HEK293 (cell line): Measurements from ENCODE around the gene GDAP2.

Source experiments
- OSR2 ChIP-seq: fragments of 450-650 bp; formaldehyde crosslinking; IDR thresholded peaks from 2 replicates; pipeline ENCODE4 v1.5.1; 2016; ENCODE audit warnings: missing biosample characterization, missing genetic modification characterization
- YY1 ChIP-seq: fragments of 450-650 bp; formaldehyde crosslinking; IDR thresholded peaks from 2 replicates; pipeline ENCODE4 v1.5.1; 2018; ENCODE audit warnings: missing biosample characterization, missing genetic modification characterization
- ZBTB11 ChIP-seq: fragments of 450-650 bp; formaldehyde crosslinking; conservative IDR thresholded peaks from 2 replicates; pipeline ENCODE4 v1.5.1; 2016; ENCODE audit warnings: low read depth, missing biosample characterization, missing genetic modification characterization
- ZNF138 ChIP-seq: fragments of 450-650 bp; formaldehyde crosslinking; IDR thresholded peaks from 2 replicates; pipeline ENCODE4 v1.5.1; 2016; ENCODE audit warnings: missing biosample characterization, missing genetic modification characterization, borderline replicate concordance
- ZNF174 ChIP-seq: fragments of 450-650 bp; formaldehyde crosslinking; IDR thresholded peaks from 2 replicates; pipeline ENCODE4 v1.5.0; 2017; ENCODE audit warnings: missing biosample characterization, mild to moderate bottlenecking, missing genetic modification characterization
- ZNF223 ChIP-seq: fragments of 450-650 bp; formaldehyde crosslinking; IDR thresholded peaks from 2 replicates; pipeline ENCODE4 v1.5.1; 2016; ENCODE audit warnings: missing biosample characterization, missing genetic modification characterization
- ZNF280D ChIP-seq: fragments of 450-650 bp; formaldehyde crosslinking; IDR thresholded peaks from 2 replicates; pipeline ENCODE4 v1.5.1; 2016; ENCODE audit warnings: missing biosample characterization, missing genetic modification characterization
- ZNF423 ChIP-seq: fragments of 450-650 bp; formaldehyde crosslinking; IDR thresholded peaks from 2 replicates; pipeline ENCODE4 v1.5.1; 2016; ENCODE audit warnings: missing biosample characterization, missing genetic modification characterization
- ZNF514 ChIP-seq: fragments of 450-650 bp; formaldehyde crosslinking; IDR thresholded peaks from 2 replicates; pipeline ENCODE4 v1.5.1; 2016; ENCODE audit warnings: missing biosample characterization, missing genetic modification characterization
- ZNF621 ChIP-seq: fragments of 450-650 bp; formaldehyde crosslinking; IDR thresholded peaks from 2 replicates; pipeline ENCODE4 v1.5.1; 2017; ENCODE audit warnings: missing biosample characterization, missing genetic modification characterization
- ZNF626 ChIP-seq: fragments of 450-650 bp; sonication (Bioruptor Pico); formaldehyde crosslinking; IDR thresholded peaks from 2 replicates; pipeline ENCODE4 v1.5.1; 2018; ENCODE audit warnings: missing biosample characterization, missing genetic modification characterization, inconsistent platforms
- TF ChIP-seq, protein P1 (sequence below): fragments of 450-650 bp; formaldehyde crosslinking; IDR thresholded peaks from 2 replicates; pipeline ENCODE4 v1.5.1; 2016; ENCODE audit warnings: missing biosample characterization, missing genetic modification characterization
- TF ChIP-seq, protein P2 (sequence below): fragments of 450-650 bp; formaldehyde crosslinking; conservative IDR thresholded peaks from 2 replicates; pipeline ENCODE4 v1.5.1; 2016; ENCODE audit warnings: low read depth, missing biosample characterization, missing genetic modification characterization
- TF ChIP-seq, protein P3 (sequence below): fragments of 450-650 bp; formaldehyde crosslinking; IDR thresholded peaks from 2 replicates; pipeline ENCODE4 v1.5.1; 2016; ENCODE audit warnings: missing biosample characterization, missing genetic modification characterization
- TF ChIP-seq, protein P4 (sequence below): fragments of 450-650 bp; formaldehyde crosslinking; IDR thresholded peaks from 2 replicates; pipeline ENCODE4 v1.5.1; 2016; ENCODE audit warnings: missing biosample characterization, missing genetic modification characterization
- TF ChIP-seq, protein P5 (sequence below): fragments of 450-650 bp; formaldehyde crosslinking; IDR thresholded peaks from 2 replicates; pipeline ENCODE4 v1.5.1; 2017; ENCODE audit warnings: missing biosample characterization, missing genetic modification characterization

Gene GDAP2

DNA sequence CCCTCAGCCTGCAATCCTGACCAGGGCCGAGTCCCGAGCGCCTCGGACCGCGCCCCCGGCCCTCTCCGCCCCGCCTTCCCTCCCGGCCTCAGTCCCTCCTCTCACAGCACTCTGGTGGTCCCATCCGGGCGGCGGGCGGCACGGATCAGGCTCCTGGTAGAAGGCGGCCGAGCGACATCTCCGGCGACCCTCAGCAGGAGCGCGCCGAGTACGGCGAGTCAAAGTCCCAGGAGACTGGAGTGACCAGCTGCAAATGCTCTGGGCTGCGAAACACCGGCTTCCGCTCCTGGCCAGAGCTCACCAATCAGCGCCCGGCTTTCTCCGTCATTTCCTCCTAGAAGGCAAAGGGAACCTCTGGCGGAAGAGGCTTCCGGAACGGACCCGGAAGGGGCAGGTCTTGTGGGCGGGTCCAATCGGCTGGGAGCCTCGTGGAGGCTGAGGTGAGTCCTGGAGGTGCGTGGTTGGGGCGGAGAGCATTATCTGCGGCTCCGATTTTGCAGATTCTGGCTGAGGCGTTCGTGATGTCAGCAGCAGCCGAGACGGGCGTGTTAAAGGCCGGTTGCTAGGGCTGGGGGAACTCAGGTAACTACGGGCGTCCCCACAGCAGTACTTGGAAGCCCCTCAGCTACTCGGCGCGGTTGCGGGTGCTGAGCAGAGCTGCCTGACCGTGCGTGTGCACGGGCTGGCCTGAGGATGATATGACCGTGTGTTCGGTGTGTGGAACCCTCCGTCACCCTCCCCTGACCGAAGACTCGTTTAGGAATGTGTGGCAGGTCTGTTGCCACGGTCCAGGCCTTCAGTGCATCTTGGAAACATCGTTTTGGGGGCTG, at the start of gene GDAP2, which contains the start of gene WDR3 (continued):
- TF ChIP-seq, protein P1, sequence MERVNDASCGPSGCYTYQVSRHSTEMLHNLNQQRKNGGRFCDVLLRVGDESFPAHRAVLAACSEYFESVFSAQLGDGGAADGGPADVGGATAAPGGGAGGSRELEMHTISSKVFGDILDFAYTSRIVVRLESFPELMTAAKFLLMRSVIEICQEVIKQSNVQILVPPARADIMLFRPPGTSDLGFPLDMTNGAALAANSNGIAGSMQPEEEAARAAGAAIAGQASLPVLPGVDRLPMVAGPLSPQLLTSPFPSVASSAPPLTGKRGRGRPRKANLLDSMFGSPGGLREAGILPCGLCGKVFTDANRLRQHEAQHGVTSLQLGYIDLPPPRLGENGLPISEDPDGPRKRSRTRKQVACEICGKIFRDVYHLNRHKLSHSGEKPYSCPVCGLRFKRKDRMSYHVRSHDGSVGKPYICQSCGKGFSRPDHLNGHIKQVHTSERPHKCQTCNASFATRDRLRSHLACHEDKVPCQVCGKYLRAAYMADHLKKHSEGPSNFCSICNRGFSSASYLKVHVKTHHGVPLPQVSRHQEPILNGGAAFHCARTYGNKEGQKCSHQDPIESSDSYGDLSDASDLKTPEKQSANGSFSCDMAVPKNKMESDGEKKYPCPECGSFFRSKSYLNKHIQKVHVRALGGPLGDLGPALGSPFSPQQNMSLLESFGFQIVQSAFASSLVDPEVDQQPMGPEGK (tag by site-specific recombination), result no peak
- TF ChIP-seq, protein P2, sequence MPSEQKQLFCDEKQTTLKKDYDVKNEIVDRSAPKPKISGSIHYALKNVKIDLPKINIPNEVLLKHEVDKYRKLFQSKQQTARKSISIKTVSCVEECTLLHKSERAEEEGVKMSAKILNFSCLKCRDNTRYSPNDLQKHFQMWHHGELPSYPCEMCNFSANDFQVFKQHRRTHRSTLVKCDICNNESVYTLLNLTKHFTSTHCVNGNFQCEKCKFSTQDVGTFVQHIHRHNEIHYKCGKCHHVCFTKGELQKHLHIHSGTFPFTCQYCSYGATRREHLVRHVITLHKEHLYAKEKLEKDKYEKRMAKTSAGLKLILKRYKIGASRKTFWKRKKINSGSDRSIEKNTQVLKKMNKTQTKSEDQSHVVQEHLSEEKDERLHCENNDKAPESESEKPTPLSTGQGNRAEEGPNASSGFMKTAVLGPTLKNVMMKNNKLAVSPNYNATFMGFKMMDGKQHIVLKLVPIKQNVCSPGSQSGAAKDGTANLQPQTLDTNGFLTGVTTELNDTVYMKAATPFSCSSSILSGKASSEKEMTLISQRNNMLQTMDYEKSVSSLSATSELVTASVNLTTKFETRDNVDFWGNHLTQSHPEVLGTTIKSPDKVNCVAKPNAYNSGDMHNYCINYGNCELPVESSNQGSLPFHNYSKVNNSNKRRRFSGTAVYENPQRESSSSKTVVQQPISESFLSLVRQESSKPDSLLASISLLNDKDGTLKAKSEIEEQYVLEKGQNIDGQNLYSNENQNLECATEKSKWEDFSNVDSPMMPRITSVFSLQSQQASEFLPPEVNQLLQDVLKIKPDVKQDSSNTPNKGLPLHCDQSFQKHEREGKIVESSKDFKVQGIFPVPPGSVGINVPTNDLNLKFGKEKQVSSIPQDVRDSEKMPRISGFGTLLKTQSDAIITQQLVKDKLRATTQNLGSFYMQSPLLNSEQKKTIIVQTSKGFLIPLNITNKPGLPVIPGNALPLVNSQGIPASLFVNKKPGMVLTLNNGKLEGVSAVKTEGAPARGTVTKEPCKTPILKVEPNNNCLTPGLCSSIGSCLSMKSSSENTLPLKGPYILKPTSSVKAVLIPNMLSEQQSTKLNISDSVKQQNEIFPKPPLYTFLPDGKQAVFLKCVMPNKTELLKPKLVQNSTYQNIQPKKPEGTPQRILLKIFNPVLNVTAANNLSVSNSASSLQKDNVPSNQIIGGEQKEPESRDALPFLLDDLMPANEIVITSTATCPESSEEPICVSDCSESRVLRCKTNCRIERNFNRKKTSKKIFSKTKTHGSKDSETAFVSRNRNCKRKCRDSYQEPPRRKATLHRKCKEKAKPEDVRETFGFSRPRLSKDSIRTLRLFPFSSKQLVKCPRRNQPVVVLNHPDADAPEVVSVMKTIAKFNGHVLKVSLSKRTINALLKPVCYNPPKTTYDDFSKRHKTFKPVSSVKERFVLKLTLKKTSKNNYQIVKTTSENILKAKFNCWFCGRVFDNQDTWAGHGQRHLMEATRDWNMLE (tag by site-specific recombination), result peak; percentile 96
- TF ChIP-seq ZNF174 (tag by site-specific recombination), result no peak
- TF ChIP-seq ZNF621 (tag by site-specific recombination), result no peak
- no peak for TF ChIP-seq ZNF514
- no peak; the same call in 1 of the 2 replicates for TF ChIP-seq YY1 (tag by site-specific recombination)
- no peak for TF ChIP-seq ZNF280D
- TF ChIP-seq, protein P3, sequence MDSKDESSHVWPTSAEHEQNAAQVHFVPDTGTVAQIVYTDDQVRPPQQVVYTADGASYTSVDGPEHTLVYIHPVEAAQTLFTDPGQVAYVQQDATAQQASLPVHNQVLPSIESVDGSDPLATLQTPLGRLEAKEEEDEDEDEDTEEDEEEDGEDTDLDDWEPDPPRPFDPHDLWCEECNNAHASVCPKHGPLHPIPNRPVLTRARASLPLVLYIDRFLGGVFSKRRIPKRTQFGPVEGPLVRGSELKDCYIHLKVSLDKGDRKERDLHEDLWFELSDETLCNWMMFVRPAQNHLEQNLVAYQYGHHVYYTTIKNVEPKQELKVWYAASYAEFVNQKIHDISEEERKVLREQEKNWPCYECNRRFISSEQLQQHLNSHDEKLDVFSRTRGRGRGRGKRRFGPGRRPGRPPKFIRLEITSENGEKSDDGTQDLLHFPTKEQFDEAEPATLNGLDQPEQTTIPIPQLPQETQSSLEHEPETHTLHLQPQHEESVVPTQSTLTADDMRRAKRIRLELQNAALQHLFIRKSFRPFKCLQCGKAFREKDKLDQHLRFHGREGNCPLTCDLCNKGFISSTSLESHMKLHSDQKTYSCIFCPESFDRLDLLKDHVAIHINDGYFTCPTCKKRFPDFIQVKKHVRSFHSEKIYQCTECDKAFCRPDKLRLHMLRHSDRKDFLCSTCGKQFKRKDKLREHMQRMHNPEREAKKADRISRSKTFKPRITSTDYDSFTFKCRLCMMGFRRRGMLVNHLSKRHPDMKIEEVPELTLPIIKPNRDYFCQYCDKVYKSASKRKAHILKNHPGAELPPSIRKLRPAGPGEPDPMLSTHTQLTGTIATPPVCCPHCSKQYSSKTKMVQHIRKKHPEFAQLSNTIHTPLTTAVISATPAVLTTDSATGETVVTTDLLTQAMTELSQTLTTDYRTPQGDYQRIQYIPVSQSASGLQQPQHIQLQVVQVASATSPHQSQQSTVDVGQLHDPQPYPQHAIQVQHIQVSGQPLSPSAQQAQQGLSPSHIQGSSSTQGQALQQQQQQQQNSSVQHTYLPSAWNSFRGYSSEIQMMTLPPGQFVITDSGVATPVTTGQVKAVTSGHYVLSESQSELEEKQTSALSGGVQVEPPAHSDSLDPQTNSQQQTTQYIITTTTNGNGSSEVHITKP, result peak; percentile 96
- no peak for TF ChIP-seq ZNF138
- TF ChIP-seq ZNF423 (tag by site-specific recombination), result 0 out of 2 replicates have a peak, but pooled peaks have one; percentile 48
- no peak for TF ChIP-seq ZNF626 (tag by site-specific recombination)
- TF ChIP-seq ZBTB11 (tag by site-specific recombination), result peak; percentile 96
- TF ChIP-seq, protein P4, sequence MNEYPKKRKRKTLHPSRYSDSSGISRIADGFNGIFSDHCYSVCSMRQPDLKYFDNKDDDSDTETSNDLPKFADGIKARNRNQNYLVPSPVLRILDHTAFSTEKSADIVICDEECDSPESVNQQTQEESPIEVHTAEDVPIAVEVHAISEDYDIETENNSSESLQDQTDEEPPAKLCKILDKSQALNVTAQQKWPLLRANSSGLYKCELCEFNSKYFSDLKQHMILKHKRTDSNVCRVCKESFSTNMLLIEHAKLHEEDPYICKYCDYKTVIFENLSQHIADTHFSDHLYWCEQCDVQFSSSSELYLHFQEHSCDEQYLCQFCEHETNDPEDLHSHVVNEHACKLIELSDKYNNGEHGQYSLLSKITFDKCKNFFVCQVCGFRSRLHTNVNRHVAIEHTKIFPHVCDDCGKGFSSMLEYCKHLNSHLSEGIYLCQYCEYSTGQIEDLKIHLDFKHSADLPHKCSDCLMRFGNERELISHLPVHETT (tag by site-specific recombination), result no peak
- TF ChIP-seq OSR2 (tag by site-specific recombination), result no peak
- no peak for TF ChIP-seq ZNF223
- TF ChIP-seq, protein P5, sequence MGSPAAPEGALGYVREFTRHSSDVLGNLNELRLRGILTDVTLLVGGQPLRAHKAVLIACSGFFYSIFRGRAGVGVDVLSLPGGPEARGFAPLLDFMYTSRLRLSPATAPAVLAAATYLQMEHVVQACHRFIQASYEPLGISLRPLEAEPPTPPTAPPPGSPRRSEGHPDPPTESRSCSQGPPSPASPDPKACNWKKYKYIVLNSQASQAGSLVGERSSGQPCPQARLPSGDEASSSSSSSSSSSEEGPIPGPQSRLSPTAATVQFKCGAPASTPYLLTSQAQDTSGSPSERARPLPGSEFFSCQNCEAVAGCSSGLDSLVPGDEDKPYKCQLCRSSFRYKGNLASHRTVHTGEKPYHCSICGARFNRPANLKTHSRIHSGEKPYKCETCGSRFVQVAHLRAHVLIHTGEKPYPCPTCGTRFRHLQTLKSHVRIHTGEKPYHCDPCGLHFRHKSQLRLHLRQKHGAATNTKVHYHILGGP, result no peak
